Small intestine (tissue), 7 donors: ENCODE data around the gene KIAA0825. TPM values are rescaled to one million over a fixed set of nuclear protein-coding genes. Genes with fewer than 3 reads are reported as not detected.

Experiments
- DNase-seq, 2 donors: peaks; one replicate each; pipeline versions ENCODE4 v3.0.0 to v3.0.0-alpha.2; 2013
- FAIRE-seq: peaks from 2 replicates; lab custom pipeline; 2012; peaks lifted over from hg19 to GRCh38; lab: Jason Lieb, UNC
- H3K27ac ChIP-seq, 3 donors: one replicate each; pipeline ENCODE4 v1.5.1; 2013; ENCODE audit warnings: low read length in 2 of 3, mild to moderate bottlenecking in 2 of 3, control low read depth in 1 of 3, inconsistent platforms in 1 of 3, low read depth in 1 of 3, moderate library complexity in 1 of 3
- H3K27me3 ChIP-seq, 3 donors: one replicate each; pipeline ENCODE4 v1.6.1; 2013; ENCODE audit warnings: low read length in 3 of 3, inconsistent platforms in 1 of 3; ENCODE audit not compliant: control insufficient read depth in 3 of 3, insufficient read depth in 3 of 3
- H3K36me3 ChIP-seq, 3 donors: one replicate each; pipeline ENCODE4 v1.6.1; 2013; ENCODE audit warnings: low read length in 3 of 3, inconsistent platforms in 1 of 3, low read depth in 1 of 3, mild to moderate bottlenecking in 1 of 3, moderate library complexity in 1 of 3; ENCODE audit not compliant: control insufficient read depth in 3 of 3, insufficient read depth in 2 of 3
- H3K4me1 ChIP-seq, 3 donors: one replicate each; pipeline ENCODE4 v1.6.1; 2013; ENCODE audit warnings: low read length in 2 of 3, inconsistent platforms in 1 of 3, low read depth in 1 of 3, mild to moderate bottlenecking in 1 of 3, moderate library complexity in 1 of 3; ENCODE audit not compliant: control insufficient read depth in 3 of 3, insufficient read depth in 2 of 3
- H3K4me3 ChIP-seq, 3 donors: one replicate each; pipeline ENCODE4 v1.5.1; 2013; ENCODE audit warnings: low read length in 3 of 3, control low read depth in 1 of 3, inconsistent platforms in 1 of 3, low read depth in 1 of 3, mild to moderate bottlenecking in 1 of 3, moderate library complexity in 1 of 3
- H3K9me3 ChIP-seq, 2 donors: one replicate each; pipeline ENCODE4 v1.6.1; 2013; ENCODE audit warnings: low read depth in 1 of 2, low read length in 1 of 2; ENCODE audit not compliant: control insufficient read depth in 2 of 2, insufficient read depth in 1 of 2
- WGBS, 3 donors: extraction: QIAGEN DNeasy Blood & Tissue Kit; methylation state at CpG; one replicate each; pipeline ENCODE4 v1.1.7; 2013; 5-methylcytosine and 5-hydroxymethylcytosine counted together
- polyA plus RNA-seq, 4 donors: library from polyadenylated mRNA; stranded (reverse) in 3 of 4; unstranded in 1 of 4; fragments of 200-250 nt in 3 of 4; fragments of 120-200 nt in 1 of 4; gene quantifications; one replicate each; pipeline versions ENCODE4 v1.2.1 to v1.2.3, GENCODE V29; 2013
- donor health status: healthy with polysubstance abuse.
- donor health status: control.
- donor health status: control.
- donor health status: Bipolar disorder and iron deficiency.
- donor health status: healthy.

The KIAA0825 gene
- polyA plus RNA-seq, 4 donors: 0.51 to 2.6 (median 0.61) TPM

DNA sequence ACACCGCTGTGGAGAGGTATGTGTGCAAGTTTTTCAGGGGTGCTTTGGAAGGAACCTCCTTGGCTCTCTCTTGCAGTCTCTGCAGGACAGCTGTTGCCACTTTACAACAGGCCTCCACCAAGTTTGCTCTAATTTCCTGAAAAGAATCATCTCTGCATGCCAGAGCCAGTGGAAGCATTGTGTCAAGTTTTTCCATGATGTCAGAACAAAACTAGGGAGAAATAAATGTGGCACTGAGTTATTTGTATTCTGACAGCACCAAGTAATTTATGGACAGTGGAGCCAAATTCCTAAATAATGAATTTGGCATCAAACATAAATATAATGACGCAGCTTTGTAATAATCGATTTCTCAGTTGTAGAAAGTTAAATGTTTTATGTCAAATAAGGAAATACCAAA is 146.9 kb downstream of the KIAA0825 start:
- Histone ChIP-seq H3K4me3 (no peak overlapping the region), H3K9me3 (no peaks in the 10 kb centered on the region), H3K27ac (no peak overlapping the region), H3K4me1 (no peaks in the 10 kb centered on the region), H3K36me3 (no peaks in the 10 kb centered on the region), H3K27me3 (no peaks in the 10 kb centered on the region)
- 78 to 95% (median 90%) methylated on average over 3 of the region's 3 CpGs for WGBS, 3 donors
- DNase-seq (no peak), FAIRE-seq (no peak)

DNA sequence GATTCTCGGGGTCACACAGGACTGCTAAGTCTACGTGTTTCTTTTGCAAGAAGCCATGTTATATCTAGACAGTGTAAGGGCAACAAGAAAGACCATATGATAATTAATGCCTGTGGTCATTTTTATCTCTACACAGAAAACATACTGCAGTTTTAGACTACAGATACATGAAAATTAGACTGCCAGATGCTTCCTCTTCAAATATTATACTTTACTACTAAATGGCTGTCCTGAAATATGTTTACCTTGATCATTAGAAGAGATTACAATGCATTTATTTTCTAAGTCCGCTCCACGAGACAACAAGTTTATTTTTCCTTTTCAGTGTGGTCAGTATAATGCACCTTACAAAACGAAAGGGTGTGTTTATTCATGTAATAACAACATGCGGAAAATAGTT is 147.6 kb downstream of the KIAA0825 start:
- 84 to 93% (median 89%) methylated on average over 6 of the region's 6 CpGs for WGBS, 3 donors

DNA sequence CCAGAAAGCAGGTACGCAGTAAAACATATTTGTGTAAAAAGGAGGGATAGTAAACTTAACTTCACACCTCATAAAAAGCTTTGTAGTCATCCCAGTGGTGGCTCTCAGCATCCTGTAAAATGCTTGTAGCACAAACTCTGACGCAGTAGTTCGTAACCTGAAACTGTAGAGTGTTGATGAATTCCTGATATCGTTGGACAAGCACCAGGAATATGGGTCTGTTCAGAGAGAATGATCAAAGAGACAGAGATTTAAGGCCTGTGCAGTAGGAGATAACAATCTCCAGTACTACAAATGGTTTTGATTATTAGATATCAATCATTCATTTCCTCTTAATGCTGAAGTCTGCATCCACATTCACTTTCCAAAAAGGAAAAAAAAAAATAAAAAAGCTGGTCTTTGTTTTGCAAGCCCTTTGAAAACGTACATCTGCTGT is 148.5 kb downstream of the KIAA0825 start:
- Histone ChIP-seq H3K4me1 (no peaks in the 10 kb centered on the region), H3K9me3 (no peaks in the 10 kb centered on the region), H3K27ac (no peak overlapping the region), H3K4me3 (no peak overlapping the region), H3K27me3 (no peaks in the 10 kb centered on the region), H3K36me3 (no peaks in the 10 kb centered on the region)
- DNase-seq: no peak
- no peak for FAIRE-seq
- 70 to 83% (median 80%) methylated on average over 5 of the region's 5 CpGs for WGBS, 3 donors

More for the DNA sequence above, 147.6 kb downstream of the KIAA0825 start:
- H3K36me3 ChIP-seq: no peaks in the 10 kb centered on the region
- no peak overlapping the region for H3K27ac ChIP-seq
- H3K27me3 ChIP-seq: no peaks in the 10 kb centered on the region
- DNase-seq (no peak), FAIRE-seq (no peak)
- no peak overlapping the region for H3K4me3 ChIP-seq
- H3K4me1 ChIP-seq: no peaks in the 10 kb centered on the region
- no peaks in the 10 kb centered on the region for H3K9me3 ChIP-seq

DNA sequence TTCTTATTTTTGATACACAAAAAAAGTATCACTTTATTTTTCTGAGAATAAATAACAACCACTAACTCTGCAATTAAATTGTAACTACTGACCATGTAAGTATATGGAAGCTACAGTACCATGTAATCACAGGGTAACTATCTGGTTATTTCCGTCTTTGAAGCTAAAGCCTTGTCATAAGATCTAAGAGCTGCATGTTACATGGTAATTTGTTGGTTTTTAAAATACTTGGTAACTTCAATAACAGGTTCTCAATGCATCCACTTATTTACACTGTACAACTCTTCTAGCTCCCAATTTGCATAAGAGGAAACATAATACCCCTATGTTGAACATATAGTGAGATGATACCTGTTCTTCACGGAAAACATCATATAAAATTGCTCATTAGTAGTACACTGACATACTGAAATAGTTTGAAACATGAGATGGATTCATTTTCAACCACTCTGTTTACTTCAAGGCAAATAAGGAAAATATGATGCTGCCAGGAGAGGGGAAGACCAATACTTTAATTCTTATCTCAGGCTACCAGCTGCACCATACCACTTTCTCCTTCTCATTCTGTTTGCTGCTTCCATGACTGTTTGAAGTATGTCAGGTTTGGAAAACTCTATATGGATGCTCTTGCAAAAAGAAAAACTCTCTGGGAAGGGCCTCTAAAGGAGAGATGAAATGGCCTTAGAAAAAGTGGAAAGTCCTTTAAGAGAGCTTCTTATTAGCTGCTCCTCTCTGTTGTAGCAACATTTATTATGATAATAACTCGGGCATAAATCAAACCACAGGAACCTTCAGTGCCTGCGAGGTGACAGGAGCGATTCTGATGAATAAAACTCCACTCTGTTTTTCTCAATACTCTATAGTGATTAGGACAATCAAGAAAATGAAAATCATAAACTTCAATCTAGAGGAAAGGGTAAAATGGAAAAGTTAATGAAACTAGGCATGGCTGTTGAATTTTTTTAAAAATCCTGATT is 150.2 kb downstream of the KIAA0825 start:
- Histone ChIP-seq H3K9me3 (no peaks in the 10 kb centered on the region), H3K27me3 (no peaks in the 10 kb centered on the region), H3K27ac (no peak overlapping the region), H3K36me3 (no peaks in the 10 kb centered on the region), H3K4me3 (no peak overlapping the region), H3K4me1 (no peaks in the 10 kb centered on the region)
- FAIRE-seq (no peak), DNase-seq (no peak)
- 87 to 90% (median 89%) methylated on average over 5 of the region's 5 CpGs for WGBS, 3 donors

DNA sequence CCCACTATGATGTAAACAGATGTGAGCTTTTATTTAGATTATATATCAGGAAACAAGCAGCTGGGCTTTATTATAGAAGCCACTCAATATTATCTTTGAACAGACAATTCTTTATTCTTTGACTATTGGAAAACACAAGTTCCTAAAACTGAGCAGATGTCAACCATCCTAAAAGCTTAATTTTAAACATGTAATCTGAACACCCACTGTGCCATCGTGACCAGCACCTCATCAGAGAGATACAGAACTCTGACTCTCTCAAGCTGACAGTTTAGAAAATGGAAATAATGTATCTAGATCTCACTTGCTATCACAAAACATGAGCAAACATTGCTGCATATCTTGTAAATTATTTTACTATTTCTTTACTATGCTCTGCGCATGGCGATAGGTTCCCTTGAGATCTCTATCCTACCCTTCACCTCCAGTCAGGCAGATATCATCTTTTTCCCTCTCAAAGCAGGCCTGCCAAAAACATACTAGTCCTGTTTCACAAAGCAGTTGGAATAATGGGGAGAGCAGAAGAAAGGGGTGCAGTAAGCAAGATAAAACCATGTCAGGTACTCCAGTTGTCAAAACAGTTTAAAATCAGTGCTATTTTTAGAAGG is 151.0 kb downstream of the KIAA0825 start:
- H3K9me3 ChIP-seq: no peaks in the 10 kb centered on the region
- WGBS, 3 donors: 84 to 93% (median 91%) methylated on average over 3 of the region's 3 CpGs
- no peaks in the 10 kb centered on the region for H3K27me3 ChIP-seq
- H3K4me1 ChIP-seq: no peaks in the 10 kb centered on the region
- DNase-seq: no peak
- no peaks in the 10 kb centered on the region for H3K36me3 ChIP-seq
- no peak overlapping the region for H3K27ac ChIP-seq
- FAIRE-seq: no peak
- no peak overlapping the region for H3K4me3 ChIP-seq

DNA sequence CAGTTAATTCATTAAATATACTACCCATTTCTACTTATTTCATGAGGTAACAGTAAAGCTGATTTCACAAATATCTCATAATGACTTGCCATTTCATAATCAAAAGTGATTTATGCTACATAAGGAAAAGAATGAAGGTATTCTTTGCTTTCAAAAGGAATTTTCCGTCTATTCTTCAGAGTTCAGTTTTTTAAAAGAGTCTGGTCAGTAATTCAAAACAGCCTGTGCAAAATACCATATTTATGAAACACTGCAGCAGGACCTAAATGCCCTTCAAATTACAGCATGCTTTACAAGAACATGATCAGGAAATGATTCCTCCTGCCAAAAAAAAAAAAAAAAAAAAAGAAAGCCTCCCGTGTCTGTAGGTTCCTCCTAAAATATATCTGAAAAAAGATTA is 154.7 kb downstream of the KIAA0825 start:
- no peaks in the 10 kb centered on the region for H3K27me3 ChIP-seq
- no peak overlapping the region for H3K27ac ChIP-seq
- no peak for DNase-seq
- WGBS, 3 donors: 67 to 79% (median 67%) methylated on average over 2 of the region's 2 CpGs
- no peak overlapping the region for H3K4me3 ChIP-seq
- no peaks in the 10 kb centered on the region for H3K4me1 ChIP-seq
- FAIRE-seq: no peak
- H3K9me3 ChIP-seq: no peaks in the 10 kb centered on the region
- no peaks in the 10 kb centered on the region for H3K36me3 ChIP-seq

DNA sequence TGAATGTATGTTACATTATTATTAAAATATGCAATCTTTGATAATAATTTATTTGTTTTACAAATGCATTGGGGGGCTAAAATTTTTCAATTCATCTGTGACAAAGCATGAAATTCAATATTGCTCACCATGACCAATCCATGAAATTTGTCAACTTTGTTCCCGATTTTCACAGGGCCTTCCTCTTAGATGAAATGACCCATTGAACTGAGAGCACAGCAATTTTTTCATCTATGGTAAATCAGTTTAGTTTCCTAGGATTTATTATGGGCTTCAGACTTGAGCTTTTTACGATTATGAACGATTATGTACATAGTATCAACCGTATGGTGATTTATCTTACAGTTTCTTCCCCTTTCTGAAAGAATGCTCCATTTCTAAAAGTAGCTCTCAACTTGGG is 157.3 kb downstream of the KIAA0825 start:
- 68 to 80% (median 76%) methylated on average over 4 of the region's 4 CpGs for WGBS, 3 donors
- DNase-seq (no peak), FAIRE-seq (no peak)
- H3K4me1 ChIP-seq: no peaks in the 10 kb centered on the region
- no peaks in the 10 kb centered on the region for H3K9me3 ChIP-seq
- H3K36me3 ChIP-seq: no peaks in the 10 kb centered on the region
- no peak overlapping the region for H3K4me3 ChIP-seq
- no peak overlapping the region for H3K27ac ChIP-seq
- H3K27me3 ChIP-seq: no peaks in the 10 kb centered on the region

DNA sequence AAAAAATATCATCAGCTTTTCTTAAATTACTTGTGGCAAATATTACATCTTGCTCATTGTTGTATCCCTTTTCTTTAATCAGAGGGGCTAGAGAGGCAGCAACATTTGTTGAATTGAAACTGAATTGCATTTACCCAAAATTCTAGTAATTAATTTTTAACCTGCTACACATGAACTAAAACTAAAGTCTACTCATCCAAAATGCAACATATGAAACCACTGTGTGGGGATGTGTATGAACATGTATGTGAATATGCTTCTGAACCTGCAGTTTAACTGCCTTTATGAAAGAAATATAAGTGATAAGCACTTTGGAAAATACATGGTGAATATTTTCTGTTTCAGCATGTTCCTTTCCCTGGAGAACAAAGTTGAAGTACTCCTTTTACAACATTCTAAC is 158.5 kb downstream of the KIAA0825 start:
- no peak overlapping the region for H3K27ac ChIP-seq
- no peaks in the 10 kb centered on the region for H3K27me3 ChIP-seq
- H3K36me3 ChIP-seq: no peaks in the 10 kb centered on the region
- no peak for DNase-seq
- H3K9me3 ChIP-seq: no peaks in the 10 kb centered on the region
- FAIRE-seq: no peak
- no peaks in the 10 kb centered on the region for H3K4me1 ChIP-seq
- H3K4me3 ChIP-seq: no peak overlapping the region
